ENCODE data around the gene GNL2. TPM values are rescaled to one million over a fixed set of nuclear protein-coding genes. Genes with fewer than 3 reads are reported as not detected.

The GNL2 gene
- total and polyA plus RNA-seq, 7 donors = 29.6 to 104 (median 51.4) TPM

GRCh38 chr1:37575692-37576091 is 20.0 kb downstream of the GNL2 start:
- Histone ChIP-seq H3K4me3 (no peak overlapping the region), H3K4me1 (peaks cover 9% of the 10 kb centered on the region), H3K27ac (peak overlapping the region; percentile 39), H3K9me3 (no peaks in the 10 kb centered on the region), H3K27me3 (ENCODE audit: insufficient read depth in 3 of 3, low read length in 2 of 3) (no peaks in the 10 kb centered on the region), H3K36me3 (ENCODE audit: insufficient read depth in 1 of 2, low read depth in 1 of 2) (peaks cover 26 to 99% of the 10 kb centered on the region in 2 donors)
- intact Hi-C loops (cut with DNase I) = no loop called here
- no peak for ATAC-seq
- no peak for TF ChIP-seq CTCF (IDR thresholded peaks at IDR 0.05)
- 89 to 98% (median 95%) methylated on average over 5 of the region's 5 CpGs for WGBS, 3 donors
- DNase-seq = no peak

GRCh38 chr1:37574834-37575480 is 20.8 kb downstream of the GNL2 start:
- Histone ChIP-seq H3K27ac (no peak overlapping the region), H3K36me3 (ENCODE audit: insufficient read depth in 1 of 2, low read depth in 1 of 2) (peaks cover 28 to 99% of the 10 kb centered on the region in 2 donors), H3K4me1 (peaks cover 9% of the 10 kb centered on the region), H3K4me3 (no peak overlapping the region), H3K9me3 (no peaks in the 10 kb centered on the region), H3K27me3 (ENCODE audit: insufficient read depth in 3 of 3, low read length in 2 of 3) (no peaks in the 10 kb centered on the region)
- intact Hi-C loops (cut with DNase I) = no loop called here
- 86 to 88% (median 87%) methylated on average over 7 of the region's 7 CpGs for WGBS, 3 donors
- no peak for TF ChIP-seq CTCF (IDR thresholded peaks at IDR 0.05)
- ATAC-seq (no peak), DNase-seq (no peak)

GRCh38 chr1:37570528-37571334 is 25.0 kb downstream of the GNL2 start:
- TF ChIP-seq CTCF (IDR thresholded peaks at IDR 0.05) = no peak
- intact Hi-C loops (cut with DNase I) = no loop called here
- no peak overlapping the region for H3K27ac ChIP-seq

GRCh38 chr1:37567023-37567422 is 28.7 kb downstream of the GNL2 start:
- Histone ChIP-seq H3K27ac (no peak overlapping the region), H3K4me1 (no peaks in the 10 kb centered on the region), H3K36me3 (ENCODE audit: insufficient read depth in 1 of 2, low read depth in 1 of 2) (peaks cover 30 to 88% of the 10 kb centered on the region in 2 donors), H3K9me3 (no peaks in the 10 kb centered on the region), H3K27me3 (ENCODE audit: insufficient read depth in 3 of 3, low read length in 2 of 3) (no peaks in the 10 kb centered on the region), H3K4me3 (no peak overlapping the region)
- no peak for TF ChIP-seq CTCF (IDR thresholded peaks at IDR 0.05)
- ATAC-seq (no peak), DNase-seq (no peak)
- intact Hi-C loops (cut with DNase I) = no loop called here
- 82 to 91% (median 84%) methylated on average over 3 of the region's 3 CpGs for WGBS, 3 donors

More at GRCh38 chr1:37570528-37571334, 25.0 kb downstream of the GNL2 start:
- peaks cover 39 to 100% of the 10 kb centered on the region in 2 donors for H3K36me3 ChIP-seq (ENCODE audit: insufficient read depth in 1 of 2, low read depth in 1 of 2)
- H3K4me3 ChIP-seq = no peak overlapping the region
- no peaks in the 10 kb centered on the region for H3K27me3 ChIP-seq (ENCODE audit: insufficient read depth in 3 of 3, low read length in 2 of 3)
- no peak for DNase-seq
- H3K9me3 ChIP-seq = no peaks in the 10 kb centered on the region
- no peaks in the 10 kb centered on the region for H3K4me1 ChIP-seq
- 92 to 96% (median 94%) methylated on average over 3 of the region's 3 CpGs for WGBS, 3 donors
- ATAC-seq = no peak
